ENCODE data around the gene CABLES1.
"Not testable (repeated sequence)": the region's sequence is repeated elsewhere in the genome, so short reads cannot be mapped to it uniquely, and the experiment has no call there.

CABLES1 gene

DNA sequence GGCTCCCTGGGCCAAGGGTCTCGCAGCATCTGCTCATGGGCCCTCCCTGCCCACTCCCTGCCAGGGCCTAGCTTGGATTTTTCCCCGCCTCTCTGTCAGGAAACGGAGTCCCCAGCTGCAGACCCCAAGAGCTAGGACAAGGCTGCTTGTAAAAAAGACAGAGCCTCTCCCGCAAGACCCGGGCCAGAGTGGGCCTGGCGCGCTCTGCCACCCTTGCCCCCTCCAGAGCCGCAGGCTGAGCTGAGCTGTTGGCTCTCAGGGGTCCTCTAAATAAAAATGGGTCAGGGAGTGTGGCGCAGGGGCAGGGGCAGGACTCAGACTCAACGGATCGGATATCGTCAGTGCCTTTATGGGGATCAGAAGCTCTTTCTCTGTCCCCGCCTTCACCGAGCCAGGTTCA is 112.6 kb downstream of the CABLES1 start:
- DNase-seq: no peak

DNA sequence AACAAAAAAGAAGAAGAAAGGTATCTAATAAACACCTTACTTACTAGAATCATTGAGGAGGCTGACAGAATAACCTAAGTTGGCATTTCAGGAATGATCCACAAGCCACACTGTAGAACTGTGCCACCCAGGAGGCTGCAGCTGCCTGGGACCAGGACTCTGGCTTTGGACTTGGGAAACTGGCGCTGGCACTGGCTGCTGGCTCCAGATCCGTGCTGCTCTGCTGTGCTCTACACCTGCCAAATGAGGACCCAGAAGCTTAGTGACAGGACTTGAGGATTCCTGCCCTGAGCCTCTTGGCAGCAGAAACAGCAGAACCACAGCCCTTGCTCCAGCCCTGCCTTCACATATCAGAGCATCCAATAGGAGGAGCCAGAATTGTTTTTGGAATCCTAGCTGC is 113.5 kb downstream of the CABLES1 start:
- DNase-seq: no peak

DNA sequence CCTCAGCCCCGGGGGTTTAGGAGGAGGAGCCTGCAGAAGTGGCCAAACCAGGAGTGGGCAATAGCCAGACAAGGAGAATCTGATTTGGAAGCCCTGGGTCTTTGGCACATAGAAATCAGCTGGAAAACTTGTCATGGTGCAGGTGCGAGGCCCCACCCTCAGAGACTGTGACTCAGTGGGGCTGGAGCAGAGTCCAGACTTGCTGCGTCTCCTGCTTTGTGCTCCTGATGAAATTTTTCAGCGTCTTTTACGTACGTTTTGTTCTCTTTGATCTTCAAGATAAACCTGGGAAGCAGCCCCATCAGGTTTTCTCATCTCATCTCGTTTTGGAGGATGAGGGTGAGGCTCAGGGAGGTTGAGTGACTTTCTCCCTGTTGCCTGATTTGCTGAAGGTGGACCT is 114.1 kb downstream of the CABLES1 start:
- no peak for DNase-seq

DNA sequence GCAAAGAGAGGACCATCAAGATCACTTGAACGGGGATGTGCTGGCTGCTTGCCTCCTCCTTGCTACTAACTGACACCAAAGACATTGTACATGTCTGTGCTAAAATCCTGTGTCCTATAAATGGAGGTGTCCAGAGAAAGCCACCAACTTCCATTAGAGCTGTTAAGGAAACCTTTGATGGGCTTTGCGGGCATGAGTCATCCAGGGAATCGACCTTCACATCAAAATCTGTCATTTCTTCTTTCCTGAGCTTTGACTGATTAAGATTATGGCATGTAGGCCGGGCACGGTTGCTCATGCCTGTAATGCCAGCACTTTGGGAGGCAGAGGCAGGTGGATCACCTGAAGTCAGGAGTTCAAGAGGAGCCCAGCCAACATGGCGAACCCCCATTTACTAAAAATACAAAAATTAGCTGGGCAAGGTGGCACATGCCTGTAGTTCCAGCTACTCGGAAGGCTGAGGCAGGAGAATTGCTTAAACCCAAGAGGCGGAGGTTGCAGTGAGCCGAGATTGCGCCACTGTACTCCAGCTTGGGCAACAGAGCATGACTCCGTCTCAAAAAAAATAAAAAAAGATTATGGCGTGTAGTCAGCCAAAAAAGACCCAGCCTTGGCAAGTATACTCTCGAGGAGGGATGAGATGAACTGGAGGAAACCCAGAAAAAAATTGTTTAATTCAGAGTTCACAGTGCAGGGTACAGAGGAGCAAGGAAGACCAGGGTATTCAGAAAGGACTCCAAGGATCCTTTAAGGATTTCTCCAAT is 115.8 kb downstream of the CABLES1 start:
- no peak for DNase-seq

DNA sequence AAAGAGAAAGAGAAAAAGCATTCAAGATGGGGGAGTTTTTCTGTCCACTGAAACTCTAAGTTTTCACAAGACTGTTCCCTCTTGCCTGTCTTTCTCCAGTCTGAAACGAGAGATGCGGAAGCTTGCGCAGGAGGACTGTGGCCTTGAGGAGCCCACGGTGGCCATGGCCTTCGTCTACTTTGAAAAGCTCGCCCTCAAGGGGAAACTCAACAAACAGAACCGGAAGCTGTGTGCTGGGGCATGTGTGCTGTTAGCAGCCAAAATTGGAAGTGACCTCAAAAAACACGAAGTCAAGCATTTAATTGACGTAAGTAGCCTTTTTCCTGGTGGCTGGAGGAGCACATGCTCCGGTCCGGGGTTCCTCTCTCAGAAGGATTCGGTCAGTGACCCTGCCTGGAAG is 118.3 kb downstream of the CABLES1 start:
- DNase-seq: no peak

DNA sequence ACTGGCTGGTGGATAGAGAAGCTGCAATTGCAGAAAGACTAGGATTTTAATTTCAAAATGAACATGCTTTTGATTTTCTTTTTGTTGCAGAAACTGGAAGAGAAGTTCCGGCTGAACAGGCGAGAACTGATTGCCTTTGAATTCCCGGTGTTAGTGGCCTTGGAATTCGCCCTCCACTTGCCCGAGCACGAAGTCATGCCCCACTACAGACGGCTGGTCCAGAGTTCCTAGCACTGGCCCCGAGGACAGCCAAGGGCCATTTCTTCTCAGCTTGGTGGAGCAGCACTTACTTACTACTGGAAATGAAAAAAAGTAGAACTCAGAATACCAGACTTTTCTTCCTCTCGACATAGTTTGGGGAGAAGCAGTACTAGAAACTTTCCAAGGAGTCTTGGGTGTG is 121.9 kb downstream of the CABLES1 start:
- DNase-seq: no peak

DNA sequence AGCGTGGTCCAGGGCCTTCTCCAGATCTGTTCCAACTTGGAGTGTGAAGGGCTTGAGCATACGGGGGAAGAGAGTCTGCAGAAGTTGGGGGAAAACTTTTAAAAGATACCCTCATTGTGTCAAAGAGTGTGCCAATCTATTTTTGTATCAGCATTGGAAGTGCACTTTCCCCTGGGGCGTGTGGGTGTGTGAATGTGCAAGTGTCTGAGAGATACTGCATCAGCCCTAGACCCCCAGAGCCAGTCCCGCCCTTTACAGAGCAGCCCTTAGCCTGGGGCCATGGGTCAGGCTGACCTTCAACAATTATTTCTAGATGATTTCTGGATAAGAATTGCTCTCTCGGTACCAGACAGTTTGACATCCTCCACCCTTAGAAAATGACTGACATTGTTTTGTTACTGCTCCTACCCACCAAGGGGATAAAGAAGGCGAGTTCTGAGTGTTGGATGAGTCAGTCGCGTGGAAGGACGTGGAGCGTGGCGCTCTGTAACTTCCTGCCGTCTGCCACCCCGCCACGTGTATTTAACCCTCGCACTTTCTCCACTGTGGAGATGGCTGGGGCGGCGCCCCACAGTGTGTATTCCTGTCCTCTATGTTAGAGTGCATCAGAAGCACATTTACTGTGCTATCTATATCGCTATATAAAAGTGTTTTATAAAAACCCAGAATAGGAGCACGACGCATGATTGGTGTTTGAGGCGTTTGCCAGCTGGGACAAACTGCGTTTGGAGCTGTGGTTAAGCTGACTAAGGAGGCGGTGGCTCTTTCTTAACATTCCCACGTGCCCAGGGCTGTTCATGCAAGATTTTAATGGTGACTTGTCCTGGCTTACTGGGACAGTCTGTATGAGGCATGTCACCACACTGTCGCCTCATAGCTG is 122.6 kb downstream of the CABLES1 start:
- DNase-seq: no peak

DNA sequence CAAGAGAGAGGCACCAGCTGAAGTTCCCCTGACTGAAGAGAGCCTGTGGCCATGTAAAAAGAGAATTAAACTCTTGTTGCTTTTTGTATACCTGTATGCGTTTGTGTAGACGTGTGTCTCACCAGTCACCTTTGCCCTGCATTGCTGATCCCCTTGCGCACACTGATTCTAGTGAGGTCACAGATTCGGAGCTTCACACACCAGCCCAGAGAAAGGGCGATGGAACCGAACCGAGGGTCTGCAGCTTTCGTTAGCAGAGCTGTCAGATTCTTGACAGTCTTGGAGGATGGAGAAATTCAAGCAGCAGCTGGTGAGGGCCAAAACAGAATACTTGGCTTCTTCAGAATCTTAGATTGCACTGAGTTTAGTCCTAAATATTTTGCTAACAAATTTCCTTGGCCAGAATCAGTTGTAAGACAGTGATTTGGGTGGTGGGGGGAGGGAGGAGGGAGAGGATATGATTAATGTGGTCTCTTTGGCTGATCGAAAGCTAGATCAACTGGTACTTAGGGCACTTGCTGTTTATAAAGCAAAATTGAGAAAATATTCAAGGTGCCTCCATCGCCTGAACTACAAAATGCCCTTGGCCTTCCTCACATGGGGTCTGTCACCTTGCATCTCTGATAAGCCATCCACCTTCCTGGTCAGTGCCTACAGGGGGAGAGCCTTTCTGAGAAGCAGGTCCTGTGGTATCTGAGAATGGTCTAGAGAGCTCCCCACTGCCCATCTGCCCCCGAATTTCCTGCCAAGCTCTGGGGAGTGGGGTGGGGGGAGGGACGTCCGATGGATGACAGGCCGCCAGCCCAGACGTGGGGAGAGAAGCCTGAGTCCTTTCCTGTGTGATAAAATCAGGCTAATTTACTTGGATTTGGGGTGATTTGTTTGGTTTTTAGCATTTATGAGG is 123.5 kb downstream of the CABLES1 start:
- no peak for DNase-seq

DNA sequence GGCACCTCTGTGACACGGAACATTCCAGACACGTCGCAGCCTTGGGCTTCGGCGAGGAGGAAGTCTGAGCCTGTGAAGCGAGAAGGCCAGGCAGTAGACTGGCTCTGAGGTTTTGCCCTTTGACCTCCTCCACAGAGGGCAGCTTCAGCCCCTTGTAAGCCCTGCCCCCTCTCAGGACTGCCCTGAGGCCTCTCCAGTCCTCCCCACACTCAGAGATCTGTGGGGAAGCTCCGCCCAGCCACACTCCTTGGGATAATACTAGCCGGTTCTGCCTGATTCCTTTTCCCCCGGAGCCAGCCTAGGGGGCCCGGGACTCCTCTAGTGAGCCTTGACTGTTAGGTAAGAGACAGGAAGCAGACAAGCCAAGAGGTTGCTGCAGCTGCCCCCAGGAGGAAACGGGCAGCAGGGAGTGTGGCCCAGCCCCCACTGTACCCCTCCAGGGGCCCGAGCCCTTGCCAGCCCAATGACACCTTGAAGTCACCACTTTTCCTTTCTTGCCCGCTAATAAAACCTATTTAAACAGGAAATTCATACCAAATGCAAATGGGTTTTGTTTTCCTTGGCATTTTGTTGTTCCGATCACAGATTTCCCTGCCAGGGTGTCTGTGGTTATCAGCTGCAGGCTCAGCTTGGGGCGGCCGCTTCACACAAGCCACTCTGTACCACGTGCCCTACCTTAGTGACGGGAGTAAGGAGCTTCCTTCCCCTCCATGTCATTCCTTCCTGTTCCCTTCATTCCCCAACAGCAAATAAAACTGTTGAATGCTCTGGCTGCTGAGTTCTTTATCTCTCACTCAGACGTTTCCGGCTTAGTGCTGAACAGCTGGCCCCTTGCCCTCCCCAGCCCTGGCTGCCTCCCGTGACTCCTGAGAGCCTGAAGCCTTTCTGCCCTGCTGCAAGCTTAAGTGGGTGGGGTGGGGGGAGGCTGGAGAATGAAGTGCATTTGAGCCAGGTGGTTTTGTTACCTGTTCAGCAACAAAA is 124.7 kb downstream of the CABLES1 start:
- DNase-seq: no peak

DNA sequence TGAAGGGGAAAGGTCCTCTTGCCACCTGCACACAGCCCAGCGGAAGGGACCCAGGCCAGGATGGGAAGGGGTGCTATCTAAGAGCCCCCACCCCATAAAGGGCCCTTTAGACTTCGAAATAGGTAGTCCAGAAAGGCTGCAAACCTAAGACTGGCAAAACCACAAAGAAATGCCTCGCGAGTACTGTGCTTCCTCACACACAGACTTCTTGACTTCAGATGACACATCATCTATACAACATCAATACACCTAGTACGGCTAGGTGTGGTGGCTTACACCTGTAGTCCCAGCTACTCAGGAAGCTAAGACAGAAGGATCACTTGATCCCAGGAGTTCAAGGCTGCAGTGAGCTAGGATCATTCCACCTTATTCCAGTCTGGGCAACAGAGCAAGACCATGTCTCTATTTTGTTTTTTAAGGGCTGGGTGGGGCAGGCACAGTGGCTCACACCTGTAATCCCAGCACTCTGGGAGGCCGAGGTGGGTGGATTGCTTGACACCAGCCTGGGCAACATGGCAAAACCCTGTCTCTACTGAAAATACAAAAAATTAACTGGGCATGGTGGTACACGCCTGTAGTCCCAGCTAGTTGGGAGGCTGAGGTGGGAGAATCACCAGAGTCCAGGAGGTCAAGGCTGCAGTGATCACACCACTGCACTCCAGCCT is 125.8 kb downstream of the CABLES1 start:
- no peak for DNase-seq

DNA sequence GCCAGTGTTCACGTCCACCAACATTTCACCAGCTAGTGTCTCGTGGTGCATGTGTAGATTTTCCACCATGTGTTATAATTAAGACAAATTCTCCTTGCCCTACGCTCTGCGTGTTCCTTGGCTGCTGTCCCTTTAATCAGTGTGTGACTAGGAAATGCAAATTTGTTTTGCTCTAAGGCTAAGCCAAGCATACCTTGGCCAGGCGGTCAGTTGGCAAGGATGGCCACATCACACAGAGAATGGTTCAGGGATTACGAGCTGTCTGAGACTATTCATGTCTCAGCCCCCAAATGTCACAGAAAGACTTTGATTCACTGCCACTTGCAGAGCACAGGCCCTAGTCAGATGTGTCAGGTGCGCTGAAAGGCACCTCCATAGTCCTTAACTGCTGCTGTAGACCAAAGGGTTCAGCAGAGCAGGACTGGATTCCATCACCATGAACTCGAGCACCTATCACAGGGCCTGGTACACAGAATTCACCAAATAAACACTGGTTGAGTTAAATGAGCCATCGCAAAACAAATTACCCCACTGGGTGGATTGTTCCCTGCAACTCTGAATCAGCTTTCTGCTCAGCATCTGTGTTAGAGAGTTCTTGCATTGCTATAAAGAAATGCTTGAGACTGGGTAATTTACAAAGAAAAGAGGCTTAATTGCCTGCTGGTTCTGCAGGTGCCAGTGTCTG is 128.4 kb downstream of the CABLES1 start:
- DNase-seq: no peak

DNA sequence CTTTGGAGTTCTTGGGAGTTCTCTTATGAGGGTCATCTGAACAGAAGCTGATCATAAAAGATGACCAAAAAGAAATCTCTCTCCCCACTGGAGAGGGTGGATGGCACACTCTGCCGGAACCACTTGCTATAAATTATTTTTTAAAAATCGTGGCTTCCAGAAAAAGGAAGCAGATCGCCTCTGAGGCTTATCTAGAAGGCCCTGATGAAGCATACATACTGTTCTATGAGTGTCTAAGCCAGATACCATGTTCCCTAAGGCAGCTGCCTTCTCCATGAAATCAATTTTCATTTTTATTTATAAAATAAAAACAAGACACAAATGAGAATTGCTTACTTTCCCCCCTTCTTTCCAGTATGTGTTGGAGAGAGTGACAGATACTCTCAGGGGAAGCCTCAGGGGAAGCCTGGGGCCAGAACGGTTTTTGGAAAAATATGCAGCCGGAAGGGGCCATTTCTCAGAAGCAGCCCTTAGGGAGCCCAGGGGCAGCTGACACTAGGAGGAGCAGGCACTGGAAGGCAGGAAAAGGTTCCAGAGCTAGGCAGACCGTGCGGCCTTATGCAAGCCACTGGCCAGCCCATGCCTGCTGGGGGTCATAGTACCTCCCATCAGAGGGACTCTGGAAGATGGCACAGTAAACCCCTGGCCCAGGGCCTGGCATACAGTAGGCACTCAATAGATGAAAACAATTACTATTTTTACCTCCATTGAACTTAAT is 130.6 kb downstream of the CABLES1 start:
- no peak for DNase-seq

DNA sequence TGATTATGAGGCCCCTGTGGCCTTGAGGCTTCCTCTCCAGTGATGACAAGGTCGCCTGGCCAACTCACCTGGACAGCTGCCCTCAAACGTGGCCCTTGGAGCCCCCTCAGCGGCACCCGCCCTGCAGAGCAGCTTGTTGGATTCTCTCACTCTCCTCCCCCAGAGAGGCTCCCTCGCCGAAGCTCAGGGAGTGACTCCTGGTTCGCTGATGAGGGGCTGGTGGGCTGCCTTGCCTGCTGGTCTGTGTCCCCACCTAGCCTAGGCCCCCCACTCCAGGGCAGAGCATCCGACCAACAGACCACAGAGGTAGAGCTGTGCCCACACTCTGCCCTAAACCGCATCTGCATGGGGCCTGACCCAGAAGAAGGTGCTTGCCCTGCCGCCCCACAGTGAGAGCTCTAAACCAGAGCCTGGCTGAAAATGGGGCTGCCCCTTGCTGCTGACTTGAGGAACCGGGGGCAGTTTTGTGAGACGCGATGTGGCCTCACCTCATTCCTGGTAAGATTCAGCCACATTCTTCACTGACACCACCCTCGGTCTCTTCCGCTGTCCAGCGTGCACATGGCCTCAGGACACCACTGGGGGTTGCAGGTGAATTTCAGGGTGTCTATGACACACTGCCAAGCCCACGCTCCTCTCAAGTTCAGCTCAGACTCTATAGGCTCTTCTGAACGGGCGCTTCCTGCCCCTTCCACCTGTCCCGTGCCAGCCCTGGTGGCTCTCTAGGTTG is 131.6 kb downstream of the CABLES1 start:
- DNase-seq: no peak

DNA sequence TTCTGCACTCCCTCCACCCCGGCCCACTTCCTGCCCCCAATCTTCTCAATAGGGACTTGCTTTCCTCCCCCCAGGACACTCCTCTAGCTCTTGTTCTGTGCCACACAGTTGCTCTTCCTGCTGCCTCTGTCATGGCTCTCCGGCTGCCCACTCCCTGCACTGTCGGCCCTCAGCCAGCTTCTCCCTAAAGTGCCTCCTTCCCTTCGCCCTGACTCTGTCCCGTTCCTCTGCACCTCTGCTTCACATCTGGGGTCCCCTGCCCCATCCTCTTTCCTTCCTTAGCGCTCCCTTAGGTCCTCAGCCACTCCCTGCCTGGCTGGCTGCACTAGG is 132.1 kb downstream of the CABLES1 start:
- no peak for DNase-seq

DNA sequence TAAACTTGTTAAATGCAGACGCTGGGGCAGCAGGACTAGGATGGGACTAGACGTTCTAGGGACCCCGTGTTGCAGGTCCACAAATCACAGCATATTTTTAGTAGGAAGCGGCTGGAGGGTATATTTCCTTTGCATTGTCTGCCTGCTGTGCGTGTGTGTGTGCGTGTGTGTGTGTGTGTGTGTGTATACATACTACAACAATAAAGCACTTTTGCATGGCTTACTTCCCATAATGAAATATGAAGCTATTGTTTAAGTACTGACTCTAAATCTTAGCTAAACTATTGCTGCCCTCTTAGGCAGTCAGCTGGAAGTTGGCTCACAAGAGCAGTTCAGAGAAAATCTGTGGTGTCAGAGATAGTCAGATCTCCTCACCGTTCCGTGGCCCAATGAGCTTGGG is 133.4 kb downstream of the CABLES1 start:
- DNase-seq: no peak

DNA sequence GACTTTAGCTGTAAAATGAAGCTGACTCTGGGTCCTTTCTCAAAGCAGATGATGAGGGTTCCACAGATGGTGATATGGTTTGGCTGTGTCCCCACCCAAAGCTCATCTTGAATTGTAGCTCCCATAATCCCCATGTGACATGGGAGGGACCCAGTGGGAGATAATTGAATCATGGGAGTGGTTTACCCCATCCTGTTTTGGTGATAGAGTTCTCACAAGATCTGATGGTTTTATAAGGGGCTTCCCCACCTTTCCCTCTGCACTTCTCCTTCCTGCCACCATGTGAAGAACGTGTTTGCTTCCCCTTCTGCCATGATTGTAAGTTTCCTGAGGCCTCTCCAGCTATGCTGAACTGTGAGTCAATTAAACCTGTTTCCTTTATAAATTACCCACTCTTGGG is 133.8 kb downstream of the CABLES1 start:
- not testable (repeated sequence) for DNase-seq

DNA sequence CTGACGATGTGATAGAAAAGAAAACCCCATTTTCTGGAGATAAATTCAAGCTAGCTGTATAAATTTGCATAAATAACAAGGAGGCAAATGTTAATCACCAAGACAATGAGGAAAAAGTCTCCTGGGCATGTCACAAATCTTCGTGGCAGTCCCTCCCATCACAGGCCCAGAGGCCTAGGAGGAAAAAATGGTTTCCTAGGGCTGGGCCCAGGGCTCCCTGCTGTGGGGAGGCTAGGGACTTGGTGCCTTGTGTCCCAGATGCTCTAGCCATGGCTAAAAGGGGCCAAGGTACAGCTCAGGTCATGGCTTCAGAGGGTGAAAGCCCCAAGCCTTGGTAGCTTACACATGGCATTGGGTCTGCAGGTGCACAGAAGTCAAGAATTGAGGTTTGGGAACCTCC is 134.6 kb downstream of the CABLES1 start:
- DNase-seq: no peak

DNA sequence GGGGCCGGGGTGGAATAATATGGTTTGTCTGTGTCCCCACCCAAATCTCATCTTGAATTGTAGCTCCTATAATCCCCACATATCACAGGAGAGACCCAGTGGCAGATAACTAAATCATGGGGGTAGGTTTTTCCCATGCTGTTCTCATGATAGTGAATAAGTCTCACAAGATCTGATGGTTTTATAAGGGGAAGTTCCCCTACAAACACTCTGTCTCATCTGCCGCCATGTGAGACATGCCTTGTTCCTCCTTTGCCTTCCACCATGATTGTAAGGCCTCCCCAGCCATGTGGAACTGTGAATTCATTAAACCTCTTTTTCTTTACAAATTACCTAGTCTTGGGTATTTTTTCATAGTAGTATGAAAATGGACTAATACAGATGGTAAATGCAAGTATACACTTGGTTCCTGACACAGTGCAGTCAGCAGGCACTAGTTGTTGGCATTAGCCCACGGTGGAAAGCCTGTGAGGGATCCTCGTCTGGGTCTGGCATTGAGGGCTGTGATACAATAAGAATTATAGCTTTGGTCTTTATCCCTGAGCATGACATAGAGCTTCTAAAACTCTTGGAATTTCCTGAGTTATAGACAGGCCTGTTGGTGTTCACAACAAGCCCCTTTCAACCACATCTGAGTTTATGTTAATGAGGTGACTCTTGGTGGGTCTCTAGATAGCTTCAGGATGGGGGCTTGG is 135.8 kb downstream of the CABLES1 start:
- no peak for DNase-seq

All from activated naive CD4-positive, alpha-beta T cell treated with anti-CD3 and anti-CD28 coated beads, Interleukin-2, amount 50 U/mL, for 16 hours (primary cell).